ENCODE measurements around the gene CEBPB.
"Not testable (repeated sequence)": the region's sequence is repeated elsewhere in the genome, so short reads cannot be mapped to it uniquely, and the experiment has no call there.

CEBPB gene

DNA sequence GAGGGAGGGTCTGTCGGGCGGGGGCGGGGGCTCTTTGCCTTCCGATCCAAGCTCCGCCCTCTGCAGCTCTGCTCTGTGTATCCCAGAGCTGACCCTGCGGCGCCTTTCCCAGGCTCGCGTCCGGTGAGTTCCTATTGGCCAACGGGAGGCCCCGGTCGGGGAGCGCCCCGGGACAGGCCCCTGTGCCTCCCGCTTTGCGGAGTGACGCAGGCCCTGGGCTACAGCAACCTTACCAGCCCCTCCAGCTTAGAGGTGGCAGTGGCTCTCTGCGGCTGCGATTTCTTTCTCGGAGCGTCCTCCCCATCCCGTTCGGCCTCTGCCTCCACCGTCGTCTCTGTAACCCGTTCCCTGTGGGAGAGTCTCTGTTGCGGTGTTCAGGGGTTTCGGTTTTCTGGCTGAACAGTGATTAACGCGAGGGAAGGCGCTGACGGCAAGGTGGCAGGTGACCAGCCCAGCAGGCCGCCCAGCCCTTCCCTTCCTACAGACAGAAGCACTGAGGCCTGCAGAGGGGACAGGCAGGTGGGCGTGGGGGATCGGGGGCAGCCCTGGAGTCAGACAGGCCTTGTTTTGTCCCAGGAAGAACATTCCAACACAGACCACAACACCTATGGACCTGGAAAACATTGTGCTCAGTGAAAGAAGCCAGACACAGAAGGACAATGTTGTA is 18.1 kb upstream of the CEBPB start:
- Histone ChIP-seq H3K36me3 (ENCODE audit: insufficient read depth, low read length) (no peaks in the 10 kb centered on the region), H3K27ac (ENCODE audit: low read depth, low read length) (peak overlapping the region; percentile 63), H3K4me1 (ENCODE audit: control insufficient read depth, insufficient read depth, low read length, unreplicated experiment) (peaks cover 9% of the 10 kb centered on the region), H3K27me3 (ENCODE audit: insufficient read depth, low read length) (no peaks in the 10 kb centered on the region), H3K79me2 (ENCODE audit: control insufficient read depth, insufficient read depth, low read length, unreplicated experiment) (no peaks in the 10 kb centered on the region), H2AFZ (ENCODE audit: low read length, unreplicated experiment) (peak overlapping the region; percentile 67), H3K4me3 (ENCODE audit: low read depth, low read length) (peak overlapping the region; percentile 80)

DNA sequence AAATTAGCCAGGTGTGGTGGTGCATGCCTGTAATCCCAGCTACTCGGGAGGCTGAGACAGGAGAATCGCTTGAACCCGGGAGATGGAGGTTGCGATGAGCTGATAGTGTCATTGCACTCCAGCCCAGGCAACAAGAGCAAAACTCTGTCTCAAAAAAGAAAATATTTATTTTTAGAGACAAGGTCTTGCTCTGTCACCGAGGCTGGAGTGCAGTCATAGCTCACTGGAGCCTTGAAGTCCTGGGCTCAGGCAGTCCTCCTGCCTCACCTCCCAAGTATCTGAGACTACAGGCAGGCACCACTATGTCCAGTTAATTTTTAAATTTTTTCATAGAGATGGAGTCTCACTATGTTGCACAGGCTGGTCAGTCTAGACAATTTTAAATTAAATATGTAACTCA is 16.2 kb upstream of the CEBPB start:
- H3K4me3 ChIP-seq (ENCODE audit: low read depth, low read length): no peak overlapping the region
- no peak overlapping the region for H3K27ac ChIP-seq (ENCODE audit: low read depth, low read length)
- no peaks in the 10 kb centered on the region for H3K36me3 ChIP-seq (ENCODE audit: insufficient read depth, low read length)
- no peaks in the 10 kb centered on the region for H3K27me3 ChIP-seq (ENCODE audit: insufficient read depth, low read length)
- H3K4me1 ChIP-seq (ENCODE audit: control insufficient read depth, insufficient read depth, low read length, unreplicated experiment): peaks cover 11% of the 10 kb centered on the region
- no peaks in the 10 kb centered on the region for H3K79me2 ChIP-seq (ENCODE audit: control insufficient read depth, insufficient read depth, low read length, unreplicated experiment)
- H2AFZ ChIP-seq (ENCODE audit: low read length, unreplicated experiment): no peak overlapping the region

DNA sequence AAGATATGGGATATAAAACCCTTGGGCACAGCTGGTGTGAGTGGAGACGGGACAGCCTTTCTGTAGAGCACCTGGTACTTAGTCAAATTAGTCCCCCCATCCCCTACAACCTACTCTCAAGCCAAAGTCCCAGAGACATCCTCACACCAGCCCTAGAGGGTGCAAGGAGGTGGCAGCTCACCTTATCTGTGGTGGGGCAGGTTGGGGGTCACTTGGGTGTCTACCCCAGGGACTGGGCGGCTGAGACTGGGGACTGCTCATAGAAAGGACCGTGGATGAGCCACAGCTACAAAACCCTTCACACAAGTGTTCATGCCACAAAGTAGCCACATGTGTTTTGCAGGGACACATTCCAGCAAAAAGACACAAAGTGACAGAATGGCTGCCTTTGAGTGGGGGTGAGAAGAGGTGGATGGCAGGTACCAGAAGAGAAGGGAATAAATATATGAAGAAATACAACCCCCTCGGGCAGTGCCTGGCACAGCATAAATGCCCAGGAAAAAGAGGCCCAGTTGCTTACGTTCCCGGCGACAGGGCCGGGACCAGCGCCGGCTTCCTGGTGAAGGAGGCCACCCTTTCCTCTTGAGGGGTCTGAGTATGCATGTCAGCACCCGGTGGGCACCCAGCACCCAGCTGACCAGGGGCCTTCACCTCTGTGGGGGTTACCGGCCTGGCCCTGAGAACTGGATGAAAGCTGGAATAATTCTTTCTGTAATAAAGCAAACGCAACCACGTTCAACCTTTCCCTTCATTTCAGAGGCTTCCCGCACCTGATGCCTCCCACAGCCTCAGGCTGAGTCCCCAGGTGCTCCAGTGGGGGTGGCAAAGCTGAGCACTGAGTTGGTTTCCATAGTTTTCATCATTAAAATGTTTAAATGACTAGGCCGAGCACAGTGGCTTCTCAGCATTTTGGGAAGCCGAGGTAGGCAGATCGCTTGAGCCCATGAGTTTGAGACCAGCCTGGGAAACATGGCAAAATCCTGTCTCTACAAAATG is 14.4 kb upstream of the CEBPB start:
- Histone ChIP-seq H3K4me1 (ENCODE audit: control insufficient read depth, insufficient read depth, low read length, unreplicated experiment) (peaks cover 12% of the 10 kb centered on the region), H3K27ac (ENCODE audit: low read depth, low read length) (no peak overlapping the region), H3K4me3 (ENCODE audit: low read depth, low read length) (no peak overlapping the region), H3K27me3 (ENCODE audit: insufficient read depth, low read length) (no peaks in the 10 kb centered on the region), H3K79me2 (ENCODE audit: control insufficient read depth, insufficient read depth, low read length, unreplicated experiment) (no peaks in the 10 kb centered on the region), H2AFZ (ENCODE audit: low read length, unreplicated experiment) (no peak overlapping the region), H3K36me3 (ENCODE audit: insufficient read depth, low read length) (no peaks in the 10 kb centered on the region)

DNA sequence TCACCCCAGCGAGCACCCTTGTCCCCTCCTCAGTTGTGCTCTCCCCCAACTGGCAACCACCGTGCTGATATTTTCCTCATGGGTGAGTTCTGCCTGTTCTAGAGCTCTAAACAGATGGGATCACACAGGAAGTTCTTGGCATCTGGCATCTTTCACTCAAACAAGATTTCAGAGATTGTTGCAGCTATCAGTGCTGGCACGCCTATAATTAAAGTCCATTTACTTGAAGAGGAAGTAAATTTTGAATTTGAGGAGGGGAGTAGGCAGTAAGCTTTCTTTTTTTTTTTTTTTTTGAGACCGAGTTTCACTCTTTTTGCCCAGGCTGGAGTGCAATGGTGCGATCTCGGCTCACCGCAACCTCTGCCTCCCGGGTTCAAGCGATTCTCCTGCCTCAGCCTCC is 12.0 kb upstream of the CEBPB start:
- not testable (repeated sequence) for H3K4me3 ChIP-seq (ENCODE audit: low read depth, low read length); H3K79me2 ChIP-seq (ENCODE audit: control insufficient read depth, insufficient read depth, low read length, unreplicated experiment); H3K27ac ChIP-seq (ENCODE audit: low read depth, low read length); H3K36me3 ChIP-seq (ENCODE audit: insufficient read depth, low read length); H3K4me1 ChIP-seq (ENCODE audit: control insufficient read depth, insufficient read depth, low read length, unreplicated experiment); H2AFZ ChIP-seq (ENCODE audit: low read length, unreplicated experiment); H3K27me3 ChIP-seq (ENCODE audit: insufficient read depth, low read length)

DNA sequence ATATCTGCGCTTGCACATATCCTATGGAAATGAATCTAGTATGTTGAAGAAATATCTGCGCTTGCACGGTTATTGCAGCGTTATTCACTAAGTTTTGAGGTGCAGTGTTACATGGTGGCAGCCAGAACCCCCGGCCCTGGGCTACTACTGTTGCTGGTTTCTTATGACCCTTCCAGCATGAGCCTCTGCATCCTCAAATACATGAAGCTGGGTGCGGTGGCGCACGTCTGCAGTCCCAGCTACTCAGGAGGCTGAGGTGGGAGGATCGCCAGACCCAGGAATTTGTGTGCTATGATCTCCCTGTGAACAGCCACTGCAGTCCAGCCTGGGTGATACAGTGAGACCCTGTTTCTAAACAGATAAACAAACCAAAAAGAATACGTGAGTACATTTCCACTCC is 9.3 kb upstream of the CEBPB start:
- H2AFZ ChIP-seq (ENCODE audit: low read length, unreplicated experiment): no peak overlapping the region
- no peaks in the 10 kb centered on the region for H3K36me3 ChIP-seq (ENCODE audit: insufficient read depth, low read length)
- no peak overlapping the region for H3K27ac ChIP-seq (ENCODE audit: low read depth, low read length)
- H3K79me2 ChIP-seq (ENCODE audit: control insufficient read depth, insufficient read depth, low read length, unreplicated experiment): no peaks in the 10 kb centered on the region
- no peak overlapping the region for H3K4me3 ChIP-seq (ENCODE audit: low read depth, low read length)
- H3K4me1 ChIP-seq (ENCODE audit: control insufficient read depth, insufficient read depth, low read length, unreplicated experiment): peaks cover 3% of the 10 kb centered on the region
- H3K27me3 ChIP-seq (ENCODE audit: insufficient read depth, low read length): no peaks in the 10 kb centered on the region

DNA sequence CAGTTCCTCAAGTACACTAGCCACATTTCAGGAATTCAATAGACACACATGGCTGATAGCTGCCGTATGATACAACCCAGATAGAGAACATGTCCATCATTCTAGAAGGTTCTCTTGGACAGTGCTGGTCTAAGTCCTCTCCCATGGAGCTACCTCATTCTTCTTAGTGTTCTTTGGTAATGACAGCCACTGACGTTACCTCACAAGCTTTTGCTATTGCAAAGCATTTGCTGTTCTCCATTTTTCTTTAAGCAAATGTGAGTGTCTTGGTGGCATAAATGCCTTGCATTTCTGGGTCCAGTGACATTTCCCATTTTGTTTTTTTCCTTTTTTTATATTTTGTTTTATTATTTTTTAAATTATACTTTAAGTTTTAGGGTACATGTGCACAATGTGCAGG is 8.3 kb upstream of the CEBPB start:
- H3K4me3 ChIP-seq (ENCODE audit: low read depth, low read length): no peak overlapping the region
- H3K4me1 ChIP-seq (ENCODE audit: control insufficient read depth, insufficient read depth, low read length, unreplicated experiment): peaks cover 7% of the 10 kb centered on the region
- H3K27me3 ChIP-seq (ENCODE audit: insufficient read depth, low read length): no peaks in the 10 kb centered on the region
- no peaks in the 10 kb centered on the region for H3K79me2 ChIP-seq (ENCODE audit: control insufficient read depth, insufficient read depth, low read length, unreplicated experiment)
- H3K36me3 ChIP-seq (ENCODE audit: insufficient read depth, low read length): no peaks in the 10 kb centered on the region
- no peak overlapping the region for H3K27ac ChIP-seq (ENCODE audit: low read depth, low read length)
- H2AFZ ChIP-seq (ENCODE audit: low read length, unreplicated experiment): no peak overlapping the region

DNA sequence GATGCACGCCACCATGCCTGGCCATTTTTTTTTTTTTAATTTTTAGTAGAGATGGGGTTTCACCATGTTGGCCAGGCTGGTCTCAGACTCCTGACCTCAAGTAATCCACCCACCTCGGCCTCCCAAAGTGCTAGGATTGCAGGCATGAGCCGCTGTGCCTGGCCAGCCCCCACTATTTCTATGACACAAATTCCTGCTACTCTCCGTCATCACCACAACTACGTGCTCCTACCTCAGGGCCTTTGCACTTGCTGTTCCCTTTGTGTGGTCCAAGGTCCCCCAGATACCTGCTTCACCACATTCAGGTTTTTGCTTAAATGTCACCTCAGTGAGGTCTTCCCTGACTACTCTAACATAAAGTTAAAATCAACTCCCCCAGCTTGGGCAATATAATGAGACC is 5.2 kb upstream of the CEBPB start:
- H3K4me3 ChIP-seq (ENCODE audit: low read depth, low read length): no peak overlapping the region
- H2AFZ ChIP-seq (ENCODE audit: low read length, unreplicated experiment): no peak overlapping the region
- no peak overlapping the region for H3K27ac ChIP-seq (ENCODE audit: low read depth, low read length)
- H3K36me3 ChIP-seq (ENCODE audit: insufficient read depth, low read length): no peaks in the 10 kb centered on the region
- no peaks in the 10 kb centered on the region for H3K79me2 ChIP-seq (ENCODE audit: control insufficient read depth, insufficient read depth, low read length, unreplicated experiment)
- H3K27me3 ChIP-seq (ENCODE audit: insufficient read depth, low read length): no peaks in the 10 kb centered on the region
- H3K4me1 ChIP-seq (ENCODE audit: control insufficient read depth, insufficient read depth, low read length, unreplicated experiment): peaks cover 9% of the 10 kb centered on the region

DNA sequence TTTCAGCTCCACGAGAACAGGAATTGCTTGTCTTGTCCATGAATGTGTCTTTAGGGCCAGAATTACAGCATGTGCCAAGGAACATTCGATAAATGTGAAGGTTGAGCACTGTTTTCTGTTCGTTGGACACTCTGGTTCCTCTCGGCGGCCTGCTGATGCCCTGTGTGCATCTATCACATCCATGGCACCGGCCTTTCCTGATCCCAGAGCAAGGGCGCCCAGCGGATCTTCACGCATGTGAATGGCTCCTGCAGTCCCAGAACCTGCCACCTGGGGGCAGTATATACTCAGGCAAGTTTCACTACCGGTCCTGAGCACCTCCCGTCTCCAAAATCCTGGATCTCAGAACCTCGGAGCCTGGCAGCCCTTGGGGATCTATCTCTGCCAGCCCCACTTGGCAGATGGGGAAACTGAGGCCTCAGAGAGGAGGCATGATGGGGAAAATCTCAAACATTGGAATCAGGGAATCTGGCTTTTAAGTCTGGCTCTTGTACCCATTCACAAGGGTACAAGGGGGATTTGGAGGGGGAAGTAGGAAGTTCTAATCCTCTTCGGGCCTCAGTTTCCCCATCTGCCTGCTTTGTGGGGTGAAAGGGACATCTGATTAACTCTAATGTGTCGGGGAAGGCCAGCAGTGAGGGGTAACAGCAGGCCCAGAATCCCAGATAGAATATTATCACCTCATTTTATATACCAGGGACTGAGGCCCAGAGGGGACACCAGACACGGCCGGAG is 4.3 kb upstream of the CEBPB start:
- Histone ChIP-seq H3K27me3 (ENCODE audit: insufficient read depth, low read length) (no peaks in the 10 kb centered on the region), H3K27ac (ENCODE audit: low read depth, low read length) (no peak overlapping the region), H3K36me3 (ENCODE audit: insufficient read depth, low read length) (no peaks in the 10 kb centered on the region), H3K79me2 (ENCODE audit: control insufficient read depth, insufficient read depth, low read length, unreplicated experiment) (peaks cover 4% of the 10 kb centered on the region), H2AFZ (ENCODE audit: low read length, unreplicated experiment) (peak overlapping the region; percentile 4), H3K4me1 (ENCODE audit: control insufficient read depth, insufficient read depth, low read length, unreplicated experiment) (peaks cover 9% of the 10 kb centered on the region), H3K4me3 (ENCODE audit: low read depth, low read length) (no peak overlapping the region)

DNA sequence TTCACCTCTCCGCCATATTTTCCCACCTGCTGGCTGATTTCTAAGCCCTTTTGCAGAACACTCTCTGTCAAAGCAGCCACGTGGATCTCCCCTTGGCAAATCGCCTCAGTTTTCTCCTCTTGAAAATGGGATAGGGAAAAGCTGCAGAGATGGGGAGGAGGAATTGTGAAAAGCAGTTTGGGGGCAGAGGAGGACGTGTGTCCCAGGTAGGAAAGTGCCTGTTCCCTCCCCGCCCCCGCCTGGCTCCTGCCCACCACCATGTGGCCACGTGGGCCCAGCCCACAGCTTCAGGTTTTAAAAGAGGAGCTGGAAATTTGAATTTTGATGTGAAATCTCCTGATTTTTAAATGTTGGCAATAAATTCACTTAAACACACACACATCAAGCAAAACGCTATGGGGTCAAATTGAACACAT is 3.6 kb upstream of the CEBPB start:
- H3K27ac ChIP-seq (ENCODE audit: low read depth, low read length): no peak overlapping the region
- no peak overlapping the region for H3K4me3 ChIP-seq (ENCODE audit: low read depth, low read length)
- H3K4me1 ChIP-seq (ENCODE audit: control insufficient read depth, insufficient read depth, low read length, unreplicated experiment): peaks cover 9% of the 10 kb centered on the region
- no peaks in the 10 kb centered on the region for H3K36me3 ChIP-seq (ENCODE audit: insufficient read depth, low read length)
- H2AFZ ChIP-seq (ENCODE audit: low read length, unreplicated experiment): no peak overlapping the region
- H3K79me2 ChIP-seq (ENCODE audit: control insufficient read depth, insufficient read depth, low read length, unreplicated experiment): peaks cover 10% of the 10 kb centered on the region
- H3K27me3 ChIP-seq (ENCODE audit: insufficient read depth, low read length): no peaks in the 10 kb centered on the region

DNA sequence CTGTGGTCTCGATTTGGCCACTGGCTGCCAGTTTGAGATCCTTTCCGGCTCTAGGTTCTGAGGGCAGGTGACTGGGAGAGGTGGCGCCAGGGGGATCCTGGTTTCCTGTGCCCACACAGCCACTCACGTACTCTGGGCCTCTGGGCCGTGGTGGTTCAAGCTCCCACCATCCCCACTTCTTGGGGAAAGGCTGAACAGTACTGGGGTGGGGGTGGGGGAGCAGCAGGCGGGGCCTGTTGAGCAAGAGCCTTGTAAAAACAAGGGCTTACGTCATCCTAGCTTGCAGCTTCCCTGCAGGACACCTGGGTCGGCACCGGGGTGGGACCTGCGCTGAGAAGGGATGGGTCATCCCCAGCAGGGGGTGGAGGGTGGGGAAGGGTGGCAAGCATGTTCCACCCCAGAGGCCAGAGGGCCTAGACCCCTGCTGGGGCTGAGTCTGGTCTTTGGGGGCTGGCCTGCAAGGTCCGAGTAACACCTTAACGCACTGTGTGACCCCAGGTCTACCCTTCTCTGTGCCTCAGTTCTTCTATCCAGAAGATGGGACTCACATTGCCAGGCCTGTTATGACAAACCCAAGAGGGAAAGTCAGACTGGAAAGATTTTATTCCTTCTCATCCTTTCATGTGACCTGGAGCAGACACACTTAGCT is 3.1 kb upstream of the CEBPB start:
- no peak overlapping the region for H3K4me3 ChIP-seq (ENCODE audit: low read depth, low read length)
- peaks cover 2% of the 10 kb centered on the region; the same call in 1 of the 2 replicates for H3K36me3 ChIP-seq (ENCODE audit: insufficient read depth, low read length)
- no peaks in the 10 kb centered on the region for H3K27me3 ChIP-seq (ENCODE audit: insufficient read depth, low read length)
- peaks cover 15% of the 10 kb centered on the region for H3K79me2 ChIP-seq (ENCODE audit: control insufficient read depth, insufficient read depth, low read length, unreplicated experiment)
- peaks cover 9% of the 10 kb centered on the region for H3K4me1 ChIP-seq (ENCODE audit: control insufficient read depth, insufficient read depth, low read length, unreplicated experiment)
- no peak overlapping the region for H2AFZ ChIP-seq (ENCODE audit: low read length, unreplicated experiment)
- H3K27ac ChIP-seq (ENCODE audit: low read depth, low read length): no peak overlapping the region
